CD4-positive, CD25-positive, alpha-beta regulatory T cell (primary cell): ENCODE results near the gene UNK. TPM values are rescaled to one million over a fixed set of nuclear protein-coding genes. Genes with fewer than 3 reads are reported as not detected.

ENCODE experiments used
- ATAC-seq, 2 donors: fragments of 150-1000 bp; cut with Tn5 transposase; one replicate each; pipeline ENCODE4 v1.10.0; 2021; ENCODE audit warnings: low read depth in 2 of 2, moderate number of reproducible peaks in 2 of 2, moderate library complexity in 1 of 2
- DNase-seq, 3 donors: peaks; one replicate each; pipeline versions ENCODE4 v3.0.0 to v3.0.0-alpha.2; 2012 to 2022; ENCODE audit warnings: mixed read lengths in 1 of 3
- H3K27ac ChIP-seq: one replicate; pipeline ENCODE4 v1.7.0; 2013; ENCODE audit warnings: mild to moderate bottlenecking, low read length; ENCODE audit not compliant: insufficient read depth, poor library complexity, severe bottlenecking
- H3K27me3 ChIP-seq: one replicate; pipeline ENCODE4 v1.7.0; 2013; ENCODE audit warnings: low read length; ENCODE audit not compliant: control insufficient read depth, insufficient read depth
- H3K36me3 ChIP-seq: one replicate; pipeline ENCODE4 v1.7.0; 2013; ENCODE audit warnings: mild to moderate bottlenecking, low read length, moderate library complexity; ENCODE audit not compliant: control insufficient read depth, insufficient read depth
- H3K4me1 ChIP-seq: 2 replicates; pipeline ENCODE4 v1.7.0; 2013; ENCODE audit warnings: mild to moderate bottlenecking, low read length; ENCODE audit not compliant: insufficient read depth, control insufficient read depth, poor library complexity, severe bottlenecking
- H3K4me3 ChIP-seq: one replicate; pipeline ENCODE4 v1.7.0; 2013; ENCODE audit warnings: low read depth, mild to moderate bottlenecking, low read length, moderate library complexity
- H3K9me3 ChIP-seq, 2 experiments: 1 replicate in 1 of 2; 2 replicates in 1 of 2; pipeline ENCODE4 v1.7.0; 2013; ENCODE audit warnings: low read length in 2 of 2, mild to moderate bottlenecking in 1 of 2, moderate library complexity in 1 of 2; ENCODE audit not compliant: control insufficient read depth in 2 of 2
- H3K27ac Mint-ChIP-seq, 3 donors: one replicate each; pipeline ENCODE4 v1.8.0; 2020 to 2022; ENCODE audit warnings: mild to moderate bottlenecking in 3 of 3, mixed read lengths in 3 of 3, moderate library complexity in 2 of 3
- H3K27me3 Mint-ChIP-seq: one replicate; pipeline ENCODE4 v1.8.0; 2022; ENCODE audit warnings: mild to moderate bottlenecking, mixed read lengths
- H3K36me3 Mint-ChIP-seq: one replicate; pipeline ENCODE4 v1.8.0; 2020; ENCODE audit warnings: mixed read lengths
- H3K4me1 Mint-ChIP-seq, 4 donors: one replicate each; pipeline ENCODE4 v1.8.0; 2020 to 2022; ENCODE audit warnings: mixed read lengths in 4 of 4, mild to moderate bottlenecking in 1 of 4
- H3K4me3 Mint-ChIP-seq, 4 donors: one replicate each; pipeline ENCODE4 v1.8.0; 2020 to 2022; ENCODE audit warnings: mild to moderate bottlenecking in 4 of 4, mixed read lengths in 4 of 4, moderate library complexity in 3 of 4
- H3K9me3 Mint-ChIP-seq, 7 donors: one replicate each; pipeline ENCODE4 v1.8.0; 2020 to 2022; ENCODE audit warnings: mixed read lengths in 7 of 7, mild to moderate bottlenecking in 3 of 7, moderate library complexity in 2 of 7
- polyA plus RNA-seq, 4 donors: library from polyadenylated mRNA; unstranded; fragments of 300-500 nt; fragmentation: Illumina TruSeq; gene quantifications; one replicate each; pipeline ENCODE4 v1.2.3, GENCODE V29; 2021
- total RNA-seq: library from RNA; stranded (reverse); gene quantifications from one replicate; pipeline ENCODE4 v1.2.3, GENCODE V29; 2022

Gene UNK
- total and polyA plus RNA-seq, 5 donors from 2014 or later, result 15.3 to 33.9 (median 24.2) TPM

- H3K36me3 Mint-ChIP-seq, result peaks cover 15% of the 10 kb centered on the region
- Histone ChIP-seq H3K4me1 (peaks cover 27% of the 10 kb centered on the region), H3K9me3 (no peaks in the 10 kb centered on the region), H3K27ac (no peak overlapping the region), H3K27me3 (no peaks in the 10 kb centered on the region), H3K4me3 (no peak overlapping the region), H3K36me3 (peaks cover 38% of the 10 kb centered on the region)
- H3K4me1 Mint-ChIP-seq, result peaks cover 0 to 35% (median 13%) of the 10 kb centered on the region in 4 donors
- DNase-seq (no peak), ATAC-seq (no peak)
- H3K4me3 Mint-ChIP-seq, result no peak overlapping the region
- H3K27me3 Mint-ChIP-seq, result no peaks in the 10 kb centered on the region
- H3K9me3 Mint-ChIP-seq, result no peaks in the 10 kb centered on the region
- peak overlapping the region in 2 of 3 donors; percentile 42 to 43 for H3K27ac Mint-ChIP-seq
These were observed 38.8 kb downstream of the UNK start for GRCh38 chr17:75823257-75824041.

GRCh38 chr17:75824050-75824552 lies 39.5 kb downstream of the UNK start:
- Mint-ChIP-seq H3K36me3 (peaks cover 12% of the 10 kb centered on the region), H3K27me3 (no peaks in the 10 kb centered on the region), H3K27ac (peak overlapping the region in 1 of 3 donors; percentile 42), H3K9me3 (no peaks in the 10 kb centered on the region), H3K4me3 (no peak overlapping the region), H3K4me1 (peaks cover 0 to 35% (median 13%) of the 10 kb centered on the region in 4 donors)
- no peak for DNase-seq
- Histone ChIP-seq H3K27ac (no peak overlapping the region), H3K9me3 (no peaks in the 10 kb centered on the region), H3K36me3 (peaks cover 38% of the 10 kb centered on the region), H3K4me1 (peaks cover 27% of the 10 kb centered on the region), H3K4me3 (no peak overlapping the region), H3K27me3 (no peaks in the 10 kb centered on the region)
- no peak for ATAC-seq

- peaks cover 8% of the 10 kb centered on the region for H3K36me3 Mint-ChIP-seq
- no peaks in the 10 kb centered on the region for H3K9me3 Mint-ChIP-seq
- no peak for DNase-seq
- Histone ChIP-seq H3K9me3 (no peaks in the 10 kb centered on the region), H3K4me3 (no peak overlapping the region), H3K27me3 (no peaks in the 10 kb centered on the region), H3K4me1 (peaks cover 27% of the 10 kb centered on the region), H3K27ac (no peak overlapping the region), H3K36me3 (peaks cover 34% of the 10 kb centered on the region)
- H3K4me1 Mint-ChIP-seq, result peaks cover 0 to 35% (median 13%) of the 10 kb centered on the region in 4 donors
- H3K27me3 Mint-ChIP-seq, result no peaks in the 10 kb centered on the region
- no peak for ATAC-seq
- no peak overlapping the region for H3K4me3 Mint-ChIP-seq
- no peak overlapping the region for H3K27ac Mint-ChIP-seq
These were observed 40.1 kb downstream of the UNK start for GRCh38 chr17:75824666-75825065.

DNA sequence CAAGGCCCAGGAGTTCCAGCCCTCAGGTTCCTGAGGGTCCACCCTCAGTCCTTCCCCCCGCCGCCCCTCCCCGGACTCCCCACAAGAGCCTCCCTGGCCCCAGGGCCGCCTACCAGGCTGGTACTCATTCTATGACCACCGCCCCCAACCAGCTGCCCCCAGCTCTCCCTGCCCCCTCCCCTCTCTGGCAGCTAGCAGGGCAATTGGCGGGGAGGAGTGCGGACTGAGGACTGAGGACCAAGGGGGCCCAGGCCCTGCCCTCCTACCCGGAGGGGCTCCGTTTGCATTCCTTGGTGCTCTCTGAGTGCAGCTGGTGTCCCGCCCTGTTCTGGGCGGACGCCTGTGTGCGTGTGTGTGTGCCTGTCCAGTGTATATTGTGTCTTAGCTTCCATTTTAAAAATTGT lies 40.5 kb downstream of the UNK start:
- no peaks in the 10 kb centered on the region for H3K9me3 ChIP-seq
- Mint-ChIP-seq H3K36me3 (peaks cover 8% of the 10 kb centered on the region), H3K27ac (peak overlapping the region in 1 of 3 donors; percentile 73), H3K27me3 (no peaks in the 10 kb centered on the region), H3K4me1 (peaks cover 0 to 37% (median 13%) of the 10 kb centered on the region in 4 donors), H3K4me3 (no peak overlapping the region), H3K9me3 (no peaks in the 10 kb centered on the region)
- no peak for DNase-seq
- H3K4me3 ChIP-seq, result no peak overlapping the region
- H3K27me3 ChIP-seq, result no peaks in the 10 kb centered on the region
- ATAC-seq, result no peak
- no peak overlapping the region for H3K27ac ChIP-seq
- H3K36me3 ChIP-seq, result peaks cover 35% of the 10 kb centered on the region
- peaks cover 27% of the 10 kb centered on the region for H3K4me1 ChIP-seq

DNA sequence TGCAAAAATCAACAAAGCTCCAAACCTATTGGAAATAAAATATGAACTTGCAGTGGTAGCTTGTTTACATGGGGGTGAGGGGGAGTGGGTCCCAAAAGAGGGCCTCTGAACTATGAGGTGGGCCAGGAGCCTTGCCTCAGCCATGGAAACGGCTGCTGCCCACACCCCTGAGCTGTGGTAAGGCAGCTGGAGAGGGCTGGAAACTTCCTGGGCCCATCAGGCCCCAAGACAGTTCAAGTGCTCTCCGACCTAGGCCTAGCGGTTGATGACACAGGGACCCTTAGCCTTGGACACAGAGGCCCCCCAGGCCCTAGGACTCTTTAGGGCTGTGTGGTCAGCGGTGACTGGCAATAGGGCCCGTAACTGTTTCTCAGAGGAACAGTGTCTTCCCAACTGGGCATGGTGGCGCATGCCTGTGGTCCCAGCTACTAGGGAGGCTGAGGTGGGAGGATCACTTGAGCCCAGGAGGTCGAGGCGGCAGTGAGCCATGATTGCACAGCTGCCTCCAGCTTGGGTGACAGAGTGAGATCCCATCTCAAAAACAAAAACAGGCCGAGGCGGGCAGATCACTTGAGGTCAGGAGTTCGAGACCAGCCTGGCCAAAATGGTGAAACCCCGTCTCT lies 41.3 kb downstream of the UNK start:
- Mint-ChIP-seq H3K9me3 (no peaks in the 10 kb centered on the region), H3K4me3 (no peak overlapping the region), H3K27ac (no peak overlapping the region), H3K27me3 (no peaks in the 10 kb centered on the region), H3K4me1 (peaks cover 0 to 36% (median 13%) of the 10 kb centered on the region in 4 donors), H3K36me3 (peaks cover 6% of the 10 kb centered on the region)
- H3K27me3 ChIP-seq, result no peaks in the 10 kb centered on the region
- peaks cover 36% of the 10 kb centered on the region for H3K36me3 ChIP-seq
- no peak overlapping the region for H3K4me3 ChIP-seq
- peaks cover 27% of the 10 kb centered on the region for H3K4me1 ChIP-seq
- H3K9me3 ChIP-seq, result no peaks in the 10 kb centered on the region
- no peak overlapping the region for H3K27ac ChIP-seq
- ATAC-seq (no peak), DNase-seq (no peak)

DNA sequence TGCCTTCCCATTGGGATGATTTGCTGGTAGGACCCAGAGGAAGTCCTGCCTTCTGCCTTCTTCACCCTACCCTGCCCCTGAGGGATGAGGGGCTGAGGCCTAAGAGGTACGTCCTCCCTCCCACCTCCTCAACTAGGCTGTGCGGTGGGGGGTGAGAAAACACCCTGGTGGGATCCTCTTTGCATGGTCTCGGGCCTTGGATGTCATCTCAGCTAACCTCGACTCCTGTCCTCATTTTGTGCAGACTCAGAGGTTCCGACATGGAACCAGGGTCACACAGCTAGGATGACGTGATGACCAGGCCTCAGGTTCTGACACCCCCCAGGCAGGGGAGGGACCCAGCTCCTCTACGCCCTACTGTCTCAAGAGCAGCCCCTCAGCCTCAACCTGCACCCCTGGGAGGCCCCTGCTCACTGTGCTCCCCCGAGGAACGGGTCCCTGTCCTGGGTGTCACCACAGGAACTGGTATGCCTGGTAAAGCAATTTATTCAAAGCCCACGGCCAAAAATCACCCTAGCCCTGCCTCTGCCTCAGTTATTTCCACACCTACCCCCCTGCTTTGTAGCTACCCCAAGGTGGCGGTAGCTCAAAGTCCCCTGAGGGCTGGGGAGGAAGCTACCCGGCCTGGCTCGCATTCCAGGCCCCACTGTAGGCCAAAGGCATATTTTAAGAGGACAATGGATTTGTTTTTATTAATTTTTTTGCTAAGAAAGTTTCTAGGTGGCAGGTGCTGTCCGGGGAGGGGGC lies 42.1 kb downstream of the UNK start:
- Histone ChIP-seq H3K27ac (peak overlapping the region; percentile 70), H3K36me3 (peaks cover 36% of the 10 kb centered on the region), H3K4me3 (no peak overlapping the region), H3K27me3 (no peaks in the 10 kb centered on the region), H3K4me1 (peaks cover 27% of the 10 kb centered on the region), H3K9me3 (no peaks in the 10 kb centered on the region)
- peak overlapping the region in 1 of 3 donors; percentile 73 for H3K27ac Mint-ChIP-seq
- peaks cover 4% of the 10 kb centered on the region for H3K36me3 Mint-ChIP-seq
- no peak for ATAC-seq
- H3K27me3 Mint-ChIP-seq, result no peaks in the 10 kb centered on the region
- peaks cover 0 to 27% (median 10%) of the 10 kb centered on the region in 4 donors for H3K4me1 Mint-ChIP-seq
- no peaks in the 10 kb centered on the region for H3K9me3 Mint-ChIP-seq
- no peak overlapping the region for H3K4me3 Mint-ChIP-seq
- DNase-seq, result no peak

GRCh38 chr17:75827308-75828075 lies 42.9 kb downstream of the UNK start:
- H3K36me3 ChIP-seq, result peaks cover 38% of the 10 kb centered on the region
- peak; percentile 55 to 56 for ATAC-seq

More at GRCh38 chr17:75827308-75828075, 42.9 kb downstream of the UNK start:
- Histone ChIP-seq H3K27me3 (no peaks in the 10 kb centered on the region), H3K9me3 (no peaks in the 10 kb centered on the region), H3K4me1 (peaks cover 27% of the 10 kb centered on the region), H3K27ac (peak overlapping the region; percentile 70), H3K4me3 (no peak overlapping the region)
- H3K36me3 Mint-ChIP-seq, result peaks cover 8% of the 10 kb centered on the region
- H3K27me3 Mint-ChIP-seq, result no peaks in the 10 kb centered on the region
- no peaks in the 10 kb centered on the region for H3K9me3 Mint-ChIP-seq
- peak; percentile 51 to 62 (median 57) for DNase-seq
- H3K27ac Mint-ChIP-seq, result peak overlapping the region; percentile 9 to 83 (median 54)
- H3K4me1 Mint-ChIP-seq, result peaks cover 0 to 26% (median 9%) of the 10 kb centered on the region in 4 donors
- H3K4me3 Mint-ChIP-seq, result peak overlapping the region; percentile 47 to 72 (median 70)
